Activated CD4-positive, alpha-beta T cell treated with anti-CD3 and anti-CD28 coated beads, Interleukin-2, amount 50 U/mL, for 24 hours (primary cell): ENCODE results near the gene USP21.
A peak's percentile ranks its signal among the peaks of the same experiment; 100 is the strongest.
"Not testable (repeated sequence)": the region's sequence is repeated elsewhere in the genome, so short reads cannot be mapped to it uniquely, and the experiment has no call there.

Source experiments
- DNase-seq, 2 donors: peaks; one replicate each; pipeline ENCODE4 v3.0.0-alpha.2; 2020; ENCODE audit warnings: low read depth in 1 of 2, low spot score in 1 of 2

USP21 gene, protein sequence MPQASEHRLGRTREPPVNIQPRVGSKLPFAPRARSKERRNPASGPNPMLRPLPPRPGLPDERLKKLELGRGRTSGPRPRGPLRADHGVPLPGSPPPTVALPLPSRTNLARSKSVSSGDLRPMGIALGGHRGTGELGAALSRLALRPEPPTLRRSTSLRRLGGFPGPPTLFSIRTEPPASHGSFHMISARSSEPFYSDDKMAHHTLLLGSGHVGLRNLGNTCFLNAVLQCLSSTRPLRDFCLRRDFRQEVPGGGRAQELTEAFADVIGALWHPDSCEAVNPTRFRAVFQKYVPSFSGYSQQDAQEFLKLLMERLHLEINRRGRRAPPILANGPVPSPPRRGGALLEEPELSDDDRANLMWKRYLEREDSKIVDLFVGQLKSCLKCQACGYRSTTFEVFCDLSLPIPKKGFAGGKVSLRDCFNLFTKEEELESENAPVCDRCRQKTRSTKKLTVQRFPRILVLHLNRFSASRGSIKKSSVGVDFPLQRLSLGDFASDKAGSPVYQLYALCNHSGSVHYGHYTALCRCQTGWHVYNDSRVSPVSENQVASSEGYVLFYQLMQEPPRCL

DNA sequence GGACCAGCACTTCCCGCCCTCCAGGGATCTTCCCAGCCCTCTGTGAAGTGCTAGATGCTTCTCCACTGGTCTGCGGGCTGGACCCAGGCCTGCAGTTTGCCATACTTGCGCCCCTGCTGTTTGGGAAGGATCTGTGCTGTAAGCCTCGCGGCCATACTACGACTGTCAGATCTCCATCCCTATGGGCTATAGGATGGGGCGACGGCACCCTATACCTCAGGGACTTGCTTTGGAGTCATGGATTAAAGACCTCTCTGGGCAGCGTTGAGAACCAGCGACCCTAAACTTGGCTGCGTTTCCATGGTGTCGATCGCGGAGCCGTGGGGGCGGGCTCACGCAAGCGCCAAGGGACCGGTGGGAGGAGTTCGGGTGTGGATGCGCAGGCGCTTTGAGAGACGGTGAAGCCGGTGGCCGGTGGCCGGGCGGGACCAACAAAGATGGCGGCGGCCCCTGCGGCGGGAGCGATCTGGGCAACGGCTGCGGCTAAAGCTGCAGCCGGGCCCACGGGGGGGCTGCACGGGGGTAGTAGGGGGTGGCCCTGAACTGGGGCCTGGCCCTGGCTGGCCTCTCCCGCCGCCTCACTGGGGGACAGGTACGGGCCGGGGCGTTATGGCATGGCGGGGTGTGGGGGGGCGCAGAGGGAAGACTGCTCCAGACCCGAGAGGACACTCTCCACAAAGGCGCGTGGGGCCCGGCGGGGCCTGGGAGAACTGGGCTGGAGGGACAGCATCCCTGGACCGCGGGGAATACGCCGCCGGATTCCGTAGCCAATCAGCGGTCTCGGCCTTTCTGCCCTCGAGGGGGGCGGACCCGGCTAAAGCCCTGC is at the start of gene USP21:
USP21 (plus strand) TSS at position 414 of the 826 bp plus-strand sequence. CDS start 1,141 bp downstream, outside the sequence.
- DNase-seq: peak; percentile 80 to 90

DNA sequence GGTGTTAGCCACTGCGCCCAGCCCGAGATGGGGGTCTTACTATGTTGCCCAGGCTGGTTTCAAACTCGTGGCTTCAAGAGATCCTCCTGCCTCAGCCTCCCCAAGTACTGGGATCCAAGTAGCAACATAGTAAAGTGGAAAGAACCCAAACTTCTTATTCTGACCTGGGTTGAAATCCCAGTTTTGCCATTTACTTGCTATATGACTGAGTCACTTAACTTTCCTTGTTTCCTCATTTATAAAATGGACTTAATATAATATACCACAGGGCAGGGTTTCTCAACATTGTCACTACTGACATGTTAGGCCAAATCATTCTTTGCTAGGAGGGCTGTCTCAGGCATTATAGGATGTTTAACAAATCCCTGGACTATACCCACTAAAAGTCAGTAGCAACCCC is 48.2 kb upstream of the USP21 start:
- DNase-seq: no peak

DNA sequence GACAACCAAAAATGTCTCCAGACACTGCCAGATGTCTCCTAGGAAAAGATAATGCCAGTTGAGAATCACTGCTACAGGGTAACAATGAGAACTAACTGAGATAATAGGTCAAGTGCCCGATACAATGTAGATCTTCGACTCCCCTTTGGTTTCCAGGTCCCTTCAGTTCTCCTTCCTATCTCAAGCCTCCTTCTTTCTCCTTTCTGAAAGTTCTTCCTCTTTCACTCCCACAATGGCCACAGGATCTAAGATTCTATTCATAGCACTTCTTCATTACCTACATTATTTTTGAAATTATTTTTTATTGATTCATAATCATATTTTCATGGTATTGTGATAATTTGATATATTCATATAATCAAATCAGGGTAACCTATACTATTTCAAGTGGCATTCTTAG is 47.8 kb upstream of the USP21 start:
- no peak for DNase-seq

DNA sequence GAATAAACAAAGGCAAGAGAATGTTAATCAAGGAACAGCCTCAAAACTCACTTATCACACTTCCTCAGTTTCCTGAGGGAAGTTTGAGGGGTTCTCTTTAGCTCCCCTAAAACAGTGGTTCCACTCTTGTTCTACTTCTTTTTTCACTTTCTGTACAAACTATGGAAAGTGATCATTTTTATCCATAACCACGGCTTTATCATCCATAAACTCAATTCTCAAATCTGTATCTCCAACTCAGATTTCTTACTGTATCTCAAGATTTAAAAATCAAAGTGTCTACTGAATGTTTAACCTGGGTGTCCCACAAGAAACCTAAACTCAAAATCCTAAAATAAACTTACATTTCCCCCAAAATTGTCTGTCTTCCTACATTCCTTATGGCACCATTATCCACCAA is 45.4 kb upstream of the USP21 start:
- DNase-seq: no peak

DNA sequence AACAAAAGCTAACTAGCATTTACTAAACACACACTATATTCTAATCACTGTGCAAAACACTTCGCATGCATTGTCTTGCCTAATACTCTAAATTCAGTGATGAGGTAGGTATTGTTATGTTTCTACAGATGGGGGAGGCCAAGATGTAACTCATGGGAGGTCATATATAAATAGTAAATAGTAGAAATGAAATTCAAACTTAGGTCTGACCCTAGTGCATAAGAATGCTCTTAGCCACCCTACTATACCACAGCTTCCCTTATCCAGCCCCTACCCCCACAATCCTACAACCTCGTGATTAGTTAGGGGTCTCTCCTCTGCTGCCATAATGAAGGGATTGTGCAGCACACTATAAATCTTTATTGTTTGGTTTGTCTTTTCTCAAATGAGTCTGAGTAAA is 44.7 kb upstream of the USP21 start:
- DNase-seq: no peak

DNA sequence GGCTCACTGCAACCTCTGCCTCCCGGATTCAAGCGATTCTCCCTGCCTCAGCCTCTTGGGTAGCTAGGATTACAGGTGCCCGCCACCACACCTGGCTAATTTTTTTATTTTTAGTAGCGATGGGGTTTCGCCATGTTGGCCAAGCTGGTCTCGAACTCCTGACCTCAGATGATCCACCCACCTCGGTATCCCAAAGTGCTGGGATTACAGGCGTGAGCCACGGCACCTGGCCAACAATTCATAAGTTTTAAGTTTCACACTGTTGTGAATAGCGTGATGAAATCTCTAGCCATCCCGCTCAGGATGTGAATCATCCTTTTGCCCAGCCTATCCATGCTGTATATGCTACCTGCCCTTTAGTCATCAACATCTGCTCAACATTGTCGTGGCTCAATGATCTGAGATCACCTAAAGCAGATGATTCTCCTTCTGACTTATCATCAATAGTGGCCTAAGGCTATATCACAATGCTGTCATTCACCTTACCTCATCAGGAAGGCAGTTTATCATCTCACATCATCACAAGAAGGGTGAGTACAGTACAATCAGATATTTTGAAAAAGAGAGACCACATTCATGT is 44.1 kb upstream of the USP21 start:
- no peak for DNase-seq

DNA sequence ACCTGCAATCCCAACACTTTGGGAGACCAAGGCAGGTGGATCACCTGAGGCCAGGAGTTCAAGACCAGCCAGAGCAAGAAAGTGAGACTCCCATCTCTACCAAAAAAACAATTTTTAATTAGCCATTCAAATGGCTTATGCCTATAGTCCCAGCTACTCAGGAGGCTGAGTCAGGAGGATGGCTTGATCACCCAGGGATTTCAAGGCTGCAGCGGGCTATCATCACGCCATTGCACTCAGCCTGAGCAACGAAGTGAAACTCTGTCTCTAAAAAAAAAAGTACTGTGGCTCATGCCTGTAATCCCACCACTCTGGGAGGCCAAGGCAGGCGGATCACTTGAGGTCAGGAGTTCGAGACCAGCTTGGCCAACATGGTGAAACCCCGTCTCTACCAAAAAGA is 43.3 kb upstream of the USP21 start:
- DNase-seq: not testable (repeated sequence)

DNA sequence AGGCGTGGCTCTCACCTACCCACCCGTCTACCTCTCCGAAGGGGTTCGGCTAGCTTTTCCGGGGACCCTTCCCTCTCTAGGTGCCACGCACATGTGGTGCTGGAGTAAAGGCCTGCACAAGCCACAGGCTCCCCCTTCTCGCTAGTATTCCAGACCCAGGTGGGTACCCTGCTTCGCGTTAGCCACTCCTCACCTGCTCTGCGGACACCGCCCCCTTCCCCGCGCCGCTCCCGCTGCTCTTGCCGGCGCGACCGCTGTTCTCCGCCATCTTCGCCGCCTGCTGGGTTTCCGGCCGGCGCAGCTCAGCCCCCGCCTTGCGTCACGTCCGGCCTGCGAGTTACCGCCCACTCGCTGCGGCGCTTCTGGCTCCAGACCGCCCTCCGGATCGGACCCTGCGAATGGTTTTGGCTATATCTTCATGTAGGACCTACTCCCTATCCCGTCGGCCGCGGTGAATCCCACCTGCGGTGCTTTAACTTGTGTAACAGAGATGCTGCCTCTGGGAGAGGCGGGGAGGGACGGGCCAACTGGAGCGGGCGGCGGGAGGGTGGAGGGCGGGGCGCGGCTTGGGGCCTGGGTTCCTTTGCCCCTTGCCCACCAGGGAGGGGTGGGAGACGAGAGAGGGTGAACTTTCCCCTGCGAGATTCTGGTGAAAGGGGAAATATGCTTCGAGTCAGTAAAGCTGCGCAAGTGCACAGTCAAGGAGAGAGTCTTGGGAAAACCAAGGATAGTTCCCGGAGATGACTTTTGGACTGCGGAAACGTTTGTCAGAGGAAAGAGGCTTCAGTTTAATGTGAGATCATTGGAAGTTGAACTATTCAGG is 41.3 kb upstream of the USP21 start, which contains the start of the genes NIT1 and PFDN2:
NIT1 (plus strand) TSS at position 347 of the 823 bp plus-strand sequence; CDS start at position 419, 72 bp downstream.
PFDN2 (minus strand) TSS at position 279 of the 823 bp plus-strand sequence; CDS start at position 268, 11 bp downstream.
- peak; percentile 74 to 85 for DNase-seq

DNA sequence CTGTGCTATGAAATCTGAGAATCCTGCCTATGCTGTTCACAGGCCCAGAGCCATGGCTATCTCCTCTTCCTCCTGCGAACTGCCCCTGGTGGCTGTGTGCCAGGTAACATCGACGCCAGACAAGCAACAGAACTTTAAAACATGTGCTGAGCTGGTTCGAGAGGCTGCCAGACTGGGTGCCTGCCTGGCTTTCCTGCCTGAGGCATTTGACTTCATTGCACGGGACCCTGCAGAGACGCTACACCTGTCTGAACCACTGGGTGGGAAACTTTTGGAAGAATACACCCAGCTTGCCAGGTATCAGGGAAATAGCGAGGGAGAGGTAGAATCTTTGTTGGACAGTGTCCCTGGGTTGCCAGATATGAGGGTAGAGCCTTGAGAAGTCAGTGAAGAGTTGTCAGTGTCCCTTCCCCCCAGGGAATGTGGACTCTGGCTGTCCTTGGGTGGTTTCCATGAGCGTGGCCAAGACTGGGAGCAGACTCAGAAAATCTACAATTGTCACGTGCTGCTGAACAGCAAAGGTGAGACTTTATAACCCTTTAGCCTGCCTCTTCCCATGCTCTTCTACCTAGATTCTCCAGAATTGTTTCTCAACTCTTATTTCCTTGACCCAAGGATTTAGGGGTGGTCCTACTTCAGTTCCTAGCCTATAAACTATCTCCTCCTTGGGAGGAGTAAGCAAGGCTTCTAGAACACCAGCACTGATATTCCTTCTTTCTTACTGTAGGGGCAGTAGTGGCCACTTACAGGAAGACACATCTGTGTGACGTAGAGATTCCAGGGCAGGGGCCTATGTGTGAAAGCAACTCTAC is 40.0 kb upstream of the USP21 start:
- peak; percentile 49 to 71 for DNase-seq

DNA sequence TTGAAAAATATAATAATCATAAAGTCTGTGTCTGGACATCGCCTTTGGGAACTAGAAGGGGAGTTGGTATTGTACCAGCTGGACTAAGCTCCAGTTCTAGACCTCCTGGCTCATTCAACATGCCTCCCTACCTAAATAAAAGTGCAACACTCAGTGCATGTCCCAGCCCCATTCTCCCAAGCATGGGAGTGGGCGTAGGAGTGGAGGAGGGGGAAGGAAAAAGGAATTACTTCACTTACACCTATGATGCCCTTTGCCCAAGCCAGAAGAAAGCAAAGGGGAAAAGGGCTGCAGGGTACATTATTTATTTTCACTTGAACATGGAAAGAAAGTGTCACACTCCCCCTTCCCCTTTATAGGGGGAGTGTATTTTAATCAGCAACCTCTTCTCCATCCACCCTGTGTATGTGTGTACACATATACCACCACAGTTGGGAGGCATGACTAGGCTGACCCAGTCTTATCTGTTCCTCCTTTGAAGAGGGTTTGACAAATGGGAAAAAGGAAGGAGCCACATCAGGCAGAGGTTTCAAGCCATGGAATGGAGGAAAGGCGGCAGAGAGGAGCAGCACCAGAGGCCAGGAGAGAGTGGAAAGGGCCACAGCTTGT is 38.2 kb upstream of the USP21 start:
- DNase-seq: no peak

DNA sequence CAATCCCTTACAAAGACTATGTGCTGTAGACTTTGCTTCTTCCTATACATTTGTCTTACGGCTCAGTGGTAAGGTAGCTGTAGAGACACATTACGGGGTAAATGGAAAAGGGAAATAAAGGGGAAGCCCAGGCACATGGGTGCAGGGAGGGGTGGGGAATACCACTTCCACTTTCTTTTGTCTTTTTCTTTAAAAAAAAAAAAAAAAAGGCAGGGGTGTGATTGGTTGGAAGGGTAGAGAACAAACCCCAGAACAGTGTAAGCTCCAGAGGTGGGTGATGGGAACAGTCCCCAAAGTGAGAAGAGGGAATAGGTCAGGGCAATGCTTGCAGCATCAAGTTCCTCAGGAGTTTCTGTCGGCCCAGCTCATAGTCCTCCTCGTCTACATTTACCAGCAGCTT is 37.5 kb upstream of the USP21 start:
- no peak for DNase-seq

DNA sequence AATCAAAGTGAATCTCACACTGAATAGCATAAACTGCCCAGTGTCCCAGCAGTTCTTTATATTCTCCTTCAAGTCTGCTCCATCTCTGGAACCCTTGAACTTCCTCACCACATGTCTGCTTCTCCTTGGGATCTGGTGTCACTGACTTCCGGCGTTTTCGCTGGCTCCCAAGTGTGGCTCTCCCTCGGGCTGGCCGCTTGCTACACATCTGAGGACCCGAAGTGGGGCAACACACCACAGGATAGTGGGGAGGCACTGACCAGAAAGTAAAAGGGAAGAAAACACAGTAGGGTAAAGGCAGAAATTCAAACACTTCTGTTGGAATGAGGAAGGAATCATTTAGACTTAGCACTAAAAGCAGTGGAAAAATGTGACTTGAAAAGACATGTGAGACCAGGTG is 36.3 kb upstream of the USP21 start:
- DNase-seq: no peak

DNA sequence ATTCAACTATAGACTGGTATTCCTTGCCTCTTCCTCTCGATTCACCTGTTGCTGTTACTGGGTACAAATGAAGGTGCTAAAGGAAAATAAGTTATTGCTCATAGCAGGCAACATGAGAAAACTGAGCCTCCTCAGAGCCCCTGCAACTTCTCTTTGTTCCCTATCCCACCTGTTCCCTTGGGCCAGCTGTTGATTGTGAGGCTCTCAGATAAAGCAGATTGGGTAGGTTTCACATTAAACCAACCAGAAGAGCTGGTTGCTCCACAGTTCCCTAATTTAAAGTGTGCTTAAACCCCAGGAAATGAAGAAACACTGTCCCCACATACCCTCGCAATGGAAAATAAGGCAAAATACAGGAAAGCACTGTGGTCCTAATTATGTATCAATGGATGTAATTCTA is 31.7 kb upstream of the USP21 start:
- no peak for DNase-seq

DNA sequence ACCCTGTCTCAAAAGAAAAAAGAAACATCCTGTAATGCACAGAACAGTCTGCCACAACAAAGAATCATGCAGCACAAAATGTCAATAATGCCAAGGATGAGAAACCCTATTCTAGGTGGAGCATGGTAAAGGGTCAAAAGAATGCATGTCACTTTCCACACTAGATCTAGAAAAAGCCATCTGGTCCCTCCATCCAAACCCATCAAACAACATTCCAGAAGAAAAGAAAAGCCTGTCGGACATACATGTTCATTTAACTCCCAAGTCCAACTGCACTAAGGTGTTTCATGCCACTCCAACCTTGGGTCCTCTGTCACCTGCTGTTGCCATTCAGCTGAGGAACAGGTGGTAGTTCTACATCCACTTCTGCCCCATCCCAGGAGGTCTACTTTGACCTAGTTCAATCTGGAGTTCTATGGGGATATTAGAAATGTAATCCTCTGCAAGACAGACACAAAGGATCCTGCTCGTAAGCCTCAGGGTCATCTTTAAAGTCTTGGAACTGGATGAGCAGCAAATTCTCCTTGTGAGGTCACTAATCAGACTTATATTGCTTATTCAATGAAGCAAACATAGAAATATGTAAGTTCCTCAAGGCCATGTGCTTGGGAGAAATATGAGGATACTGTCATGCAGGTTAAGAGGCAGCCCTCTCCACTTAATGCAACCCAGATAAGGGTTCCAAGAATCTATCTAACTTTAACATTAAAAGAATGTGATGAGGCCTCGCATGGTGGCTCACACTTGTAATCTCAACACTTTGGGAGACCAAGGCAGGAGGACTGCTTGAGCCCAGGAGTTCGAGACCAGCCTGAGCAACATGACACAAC is 30.5 kb upstream of the USP21 start:
- no peak for DNase-seq

DNA sequence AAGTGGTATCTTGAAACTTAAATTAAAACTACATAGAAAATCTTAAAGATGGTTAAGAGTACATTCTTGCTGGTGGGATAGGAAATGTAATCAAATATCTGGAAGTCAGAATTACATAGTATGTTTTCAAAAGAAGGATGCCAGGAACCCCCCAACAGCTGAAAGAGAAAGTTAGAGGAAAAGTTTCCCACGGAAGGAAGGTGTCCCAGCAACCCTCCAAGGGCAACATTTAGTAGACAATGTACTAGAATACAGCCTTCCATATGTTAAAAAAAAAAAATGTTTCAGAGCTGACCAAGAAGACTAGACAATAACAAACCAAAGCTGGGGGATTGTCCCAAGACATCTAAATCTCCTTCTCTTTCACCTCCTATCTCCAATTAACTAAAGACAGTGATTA is 29.0 kb upstream of the USP21 start:
- DNase-seq: no peak

DNA sequence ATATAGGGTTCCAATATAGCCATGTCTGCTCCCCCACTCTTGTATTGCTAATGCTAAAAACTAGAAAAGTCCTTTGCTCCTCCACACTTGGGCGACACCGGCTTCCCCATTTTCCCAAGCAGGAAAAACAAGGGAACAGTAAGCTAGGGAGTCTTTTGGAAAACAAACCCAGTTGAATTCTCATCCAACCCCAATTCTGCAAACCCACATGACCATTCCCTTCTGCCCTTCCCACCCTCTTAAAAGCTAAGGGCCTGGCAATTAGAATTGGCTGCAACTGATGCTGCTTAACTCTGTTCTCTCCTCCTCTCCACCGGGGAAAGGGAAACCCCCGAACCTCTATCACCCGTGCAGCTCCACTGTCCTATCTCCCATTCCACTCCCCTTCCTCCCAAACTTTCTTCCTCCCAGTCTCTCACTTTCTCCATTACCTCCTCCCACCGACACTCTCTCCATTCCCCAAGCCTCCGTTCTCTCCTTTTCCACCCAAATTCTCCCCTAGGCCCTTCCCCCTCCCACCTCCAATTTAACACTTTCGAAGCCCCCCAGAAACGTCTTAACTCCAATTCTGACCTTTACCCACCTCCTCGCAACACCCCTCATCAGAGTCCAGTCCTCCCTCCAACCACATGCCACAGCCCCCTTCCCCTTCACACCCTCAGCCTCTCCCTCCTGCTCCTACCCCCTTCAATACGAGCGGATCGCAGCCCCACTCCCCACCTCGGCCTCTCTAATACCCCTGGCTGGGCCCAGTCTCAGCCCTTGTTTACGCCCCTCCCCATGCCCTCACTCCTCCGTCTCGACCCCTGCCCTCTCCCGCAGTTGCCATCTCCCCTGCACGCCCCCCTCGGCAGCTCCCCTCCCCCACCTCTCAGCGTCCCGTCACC is 27.5 kb upstream of the USP21 start:
- DNase-seq: no peak
